Measurements from ENCODE around the gene ZNF681.
"Not testable (repeated sequence)": the region's sequence is repeated elsewhere in the genome, so short reads cannot be mapped to it uniquely, and the experiment has no call there.

ZNF681 gene

DNA sequence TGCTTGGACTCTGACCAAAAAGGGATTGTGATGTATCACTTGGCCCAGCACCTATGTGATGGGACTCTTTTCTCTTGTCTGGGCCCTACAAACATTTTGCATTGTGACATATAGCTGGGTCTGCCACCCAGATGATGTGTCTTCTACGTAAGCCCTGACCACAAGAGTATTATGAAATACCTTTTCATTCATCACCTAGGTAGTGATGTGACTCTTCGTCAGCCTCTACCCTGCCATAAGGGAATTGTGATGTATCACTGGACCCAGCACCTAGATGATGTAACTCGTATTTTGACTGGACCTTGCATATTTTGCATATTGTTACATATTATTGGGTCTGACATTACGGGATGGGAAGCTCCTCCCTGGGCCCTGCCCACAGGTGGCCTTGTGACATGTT lies 29.7 kb upstream of the ZNF681 start:
- WGBS, 2 experiments (ENCODE audit: insufficient coverage in 2 of 2): 100% methylated on average over 3 of the region's 4 CpGs
- Histone ChIP-seq H3K4me1 (ENCODE audit: control insufficient read depth, insufficient read depth, low read length, poor library complexity, severe bottlenecking) (no peaks in the 10 kb centered on the region), H3K9me3 (ENCODE audit: control insufficient read depth, low read length) (no peaks in the 10 kb centered on the region), H3K4me3 (ENCODE audit: extremely low read depth, insufficient read depth, low read length, poor library complexity, severe bottlenecking) (no peak overlapping the region), H3K27ac (ENCODE audit: low read depth, low read length, severe bottlenecking) (no peak overlapping the region), H3K36me3 (ENCODE audit: control insufficient read depth, insufficient read depth, low read length) (peaks cover 73% of the 10 kb centered on the region)

DNA sequence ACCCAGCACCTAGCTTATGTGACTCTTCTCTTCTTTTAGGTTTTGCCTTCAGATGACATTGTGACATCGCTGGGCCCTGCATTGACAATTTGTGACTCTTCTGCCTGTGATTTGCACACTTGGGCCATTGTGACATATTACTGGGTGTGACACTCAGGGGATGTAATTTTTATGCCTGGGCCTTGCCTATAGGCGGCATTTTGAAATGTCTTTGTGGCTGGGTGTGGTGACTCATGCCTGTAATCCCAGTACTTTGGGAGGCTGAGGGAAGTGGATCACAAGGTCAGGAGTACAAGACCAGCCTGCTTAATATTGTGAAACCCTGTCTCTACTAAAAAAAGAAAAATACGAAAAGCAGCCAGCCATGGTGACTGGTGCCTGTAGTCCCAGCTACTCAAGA lies 28.4 kb upstream of the ZNF681 start:
- H3K27ac ChIP-seq (ENCODE audit: low read depth, low read length, severe bottlenecking): no peak overlapping the region
- 83 to 92% methylated on average over 2 of the region's 3 CpGs for WGBS, 2 experiments (ENCODE audit: insufficient coverage in 2 of 2)
- H3K9me3 ChIP-seq (ENCODE audit: control insufficient read depth, low read length): no peaks in the 10 kb centered on the region
- peaks cover 84% of the 10 kb centered on the region for H3K36me3 ChIP-seq (ENCODE audit: control insufficient read depth, insufficient read depth, low read length)
- no peaks in the 10 kb centered on the region for H3K4me1 ChIP-seq (ENCODE audit: control insufficient read depth, insufficient read depth, low read length, poor library complexity, severe bottlenecking)
- H3K4me3 ChIP-seq (ENCODE audit: extremely low read depth, insufficient read depth, low read length, poor library complexity, severe bottlenecking): no peak overlapping the region

DNA sequence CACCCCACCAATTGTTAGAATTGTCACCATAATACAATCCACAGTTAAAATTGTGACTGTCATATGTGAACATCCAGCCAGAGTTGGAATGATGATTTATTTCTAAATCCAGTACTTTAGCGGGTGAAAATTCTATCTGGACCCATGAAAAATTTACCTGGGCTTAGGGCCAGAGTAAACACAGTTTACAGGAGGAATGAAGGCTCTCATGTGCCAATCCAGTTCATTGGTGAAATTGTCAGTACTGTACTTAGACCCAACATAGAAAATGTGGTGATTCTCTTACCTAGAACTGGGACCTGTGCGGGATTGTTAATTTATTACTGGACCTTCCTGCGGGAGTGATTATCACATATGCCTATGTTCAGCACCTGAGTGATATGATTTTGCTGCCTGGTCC lies 27.3 kb upstream of the ZNF681 start:
- H3K27ac ChIP-seq (ENCODE audit: low read depth, low read length, severe bottlenecking): no peak overlapping the region
- H3K4me3 ChIP-seq (ENCODE audit: extremely low read depth, insufficient read depth, low read length, poor library complexity, severe bottlenecking): no peak overlapping the region
- no peaks in the 10 kb centered on the region for H3K9me3 ChIP-seq (ENCODE audit: control insufficient read depth, low read length)
- H3K4me1 ChIP-seq (ENCODE audit: control insufficient read depth, insufficient read depth, low read length, poor library complexity, severe bottlenecking): no peaks in the 10 kb centered on the region
- H3K36me3 ChIP-seq (ENCODE audit: control insufficient read depth, insufficient read depth, low read length): peaks cover 87% of the 10 kb centered on the region
- WGBS, 2 experiments (ENCODE audit: insufficient coverage in 2 of 2): 100% methylated on average over 1 to 2 of the region's 3 CpGs

DNA sequence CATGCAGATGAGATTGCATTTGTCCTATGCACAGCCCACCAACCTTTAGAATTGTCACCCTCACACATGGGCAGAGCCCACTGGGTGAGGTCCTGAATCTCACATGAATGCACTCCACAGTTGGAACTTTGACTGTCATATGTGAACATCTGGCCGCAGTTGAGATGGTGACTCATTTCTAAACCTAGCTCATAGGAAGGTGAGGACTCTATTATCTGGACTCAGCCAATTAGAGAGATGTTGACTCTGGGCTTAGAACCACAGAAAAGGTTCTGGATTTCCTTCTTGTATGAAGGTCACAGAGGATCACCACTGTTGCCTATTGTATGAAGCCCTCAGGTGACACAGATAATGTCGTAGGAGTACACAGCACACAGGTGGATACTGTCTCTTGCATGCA lies 25.6 kb upstream of the ZNF681 start:
- peaks cover 89% of the 10 kb centered on the region for H3K36me3 ChIP-seq (ENCODE audit: control insufficient read depth, insufficient read depth, low read length)
- no peaks in the 10 kb centered on the region for H3K9me3 ChIP-seq (ENCODE audit: control insufficient read depth, low read length)
- H3K4me3 ChIP-seq (ENCODE audit: extremely low read depth, insufficient read depth, low read length, poor library complexity, severe bottlenecking): no peak overlapping the region
- H3K27ac ChIP-seq (ENCODE audit: low read depth, low read length, severe bottlenecking): no peak overlapping the region
- H3K4me1 ChIP-seq (ENCODE audit: control insufficient read depth, insufficient read depth, low read length, poor library complexity, severe bottlenecking): no peaks in the 10 kb centered on the region
- whole genome bisulfite sequencing, 2 experiments (ENCODE audit: insufficient coverage in 2 of 2): 50% methylated on average over 2 of the region's 2 CpGs; no CpG with 5 or more reads in 1 of the 2 experiments

DNA sequence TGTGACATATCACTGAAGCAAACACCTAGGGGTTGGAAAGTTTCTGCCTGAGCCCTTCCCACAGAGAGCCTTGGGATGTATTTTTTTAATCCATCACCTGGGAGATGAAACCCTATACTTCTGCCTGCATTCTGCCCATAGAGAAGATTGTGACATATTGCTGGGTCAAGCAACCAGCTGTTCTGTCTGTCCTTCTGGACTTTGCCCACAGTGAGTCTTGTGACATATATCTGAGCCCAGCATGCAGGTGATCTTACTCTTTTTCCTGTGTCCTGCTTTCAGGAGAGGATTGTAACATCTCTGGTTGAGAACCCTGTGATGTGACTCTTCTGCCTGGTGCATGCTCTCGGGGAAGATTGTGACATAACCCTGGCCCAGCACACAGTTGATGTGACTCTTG lies 24.9 kb upstream of the ZNF681 start:
- Histone ChIP-seq H3K4me3 (ENCODE audit: extremely low read depth, insufficient read depth, low read length, poor library complexity, severe bottlenecking) (no peak overlapping the region), H3K27ac (ENCODE audit: low read depth, low read length, severe bottlenecking) (no peak overlapping the region), H3K36me3 (ENCODE audit: control insufficient read depth, insufficient read depth, low read length) (peaks cover 91% of the 10 kb centered on the region), H3K9me3 (ENCODE audit: control insufficient read depth, low read length) (no peaks in the 10 kb centered on the region), H3K4me1 (ENCODE audit: control insufficient read depth, insufficient read depth, low read length, poor library complexity, severe bottlenecking) (no peaks in the 10 kb centered on the region)
- 0% methylated on average over 1 of the region's 1 CpG; no CpG with 5 or more reads in 1 of the 2 experiments for WGBS, 2 experiments (ENCODE audit: insufficient coverage in 2 of 2)

DNA sequence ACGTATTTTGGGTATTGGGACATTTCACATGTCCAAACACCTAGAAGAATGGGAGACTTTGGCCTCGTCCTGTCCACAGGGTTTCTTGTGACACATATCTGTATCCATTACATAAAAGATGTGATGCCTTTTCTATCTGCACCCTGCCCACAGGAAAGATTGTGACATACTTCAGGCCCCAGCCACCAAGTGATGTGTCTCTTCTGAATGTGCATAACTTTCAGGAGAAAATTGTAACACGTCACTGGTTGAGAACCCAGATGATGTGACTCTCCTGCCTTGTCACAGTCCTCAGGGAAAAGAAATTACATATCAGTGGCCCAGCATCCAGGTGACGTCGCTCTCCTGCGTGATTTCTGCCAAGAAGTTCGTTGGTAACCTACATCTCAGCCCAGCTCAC lies 21.0 kb upstream of the ZNF681 start:
- H3K4me1 ChIP-seq (ENCODE audit: control insufficient read depth, insufficient read depth, low read length, poor library complexity, severe bottlenecking): no peaks in the 10 kb centered on the region
- H3K9me3 ChIP-seq (ENCODE audit: control insufficient read depth, low read length): no peaks in the 10 kb centered on the region
- peaks cover 94% of the 10 kb centered on the region for H3K36me3 ChIP-seq (ENCODE audit: control insufficient read depth, insufficient read depth, low read length)
- H3K4me3 ChIP-seq (ENCODE audit: extremely low read depth, insufficient read depth, low read length, poor library complexity, severe bottlenecking): no peak overlapping the region
- 89% methylated on average over 5 to 7 of the region's 7 CpGs for WGBS, 2 experiments (ENCODE audit: insufficient coverage in 2 of 2)
- H3K27ac ChIP-seq (ENCODE audit: low read depth, low read length, severe bottlenecking): no peak overlapping the region

DNA sequence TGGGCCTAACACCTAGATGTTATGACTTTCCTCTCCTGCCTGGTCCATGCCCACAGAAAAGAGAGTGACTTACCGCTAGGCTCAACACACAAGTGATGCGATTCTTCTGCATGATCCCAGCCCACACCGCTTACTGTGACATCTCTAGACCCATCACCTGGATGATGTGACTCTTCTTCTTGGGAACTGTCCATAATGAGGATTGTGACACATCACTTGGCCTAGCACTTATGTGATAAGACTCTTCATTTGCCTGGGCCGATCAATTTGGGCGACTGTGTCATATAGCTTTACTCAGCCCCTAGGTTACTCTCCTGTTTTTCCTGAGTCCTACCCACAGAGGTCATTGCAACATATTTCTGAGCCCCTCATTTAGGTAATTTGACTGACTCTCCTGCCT lies 19.9 kb upstream of the ZNF681 start:
- H3K4me1 ChIP-seq (ENCODE audit: control insufficient read depth, insufficient read depth, low read length, poor library complexity, severe bottlenecking): no peaks in the 10 kb centered on the region
- no peak overlapping the region for H3K4me3 ChIP-seq (ENCODE audit: extremely low read depth, insufficient read depth, low read length, poor library complexity, severe bottlenecking)
- H3K27ac ChIP-seq (ENCODE audit: low read depth, low read length, severe bottlenecking): no peak overlapping the region
- H3K36me3 ChIP-seq (ENCODE audit: control insufficient read depth, insufficient read depth, low read length): peaks cover 92% of the 10 kb centered on the region
- WGBS, 2 experiments (ENCODE audit: insufficient coverage in 2 of 2): 95 to 100% methylated on average over 2 to 5 of the region's 5 CpGs
- H3K9me3 ChIP-seq (ENCODE audit: control insufficient read depth, low read length): no peaks in the 10 kb centered on the region

DNA sequence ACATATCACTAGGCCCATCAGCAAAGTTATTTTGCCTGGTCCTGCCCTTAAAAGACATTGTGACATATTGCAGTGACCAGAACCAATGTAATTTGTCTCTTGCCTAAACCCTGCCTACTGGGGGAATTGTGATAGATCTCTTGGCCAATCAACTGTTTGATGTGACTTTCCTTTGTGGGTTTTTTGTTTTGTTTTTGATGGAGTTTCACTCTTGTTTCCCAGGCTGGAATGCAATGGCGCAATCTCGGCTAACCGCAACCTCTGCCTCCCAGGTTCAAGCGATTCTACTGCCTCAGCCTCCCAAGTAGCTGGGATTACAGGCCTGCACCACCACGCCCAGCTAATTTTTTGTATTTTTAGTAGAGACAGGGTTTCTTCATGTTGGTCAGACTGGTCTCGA lies 19.3 kb upstream of the ZNF681 start:
- 91 to 93% methylated on average over 3 to 5 of the region's 6 CpGs for WGBS, 2 experiments (ENCODE audit: insufficient coverage in 2 of 2)
- H3K4me1 ChIP-seq (ENCODE audit: control insufficient read depth, insufficient read depth, low read length, poor library complexity, severe bottlenecking); H3K4me3 ChIP-seq (ENCODE audit: extremely low read depth, insufficient read depth, low read length, poor library complexity, severe bottlenecking); H3K9me3 ChIP-seq (ENCODE audit: control insufficient read depth, low read length); H3K27ac ChIP-seq (ENCODE audit: low read depth, low read length, severe bottlenecking): not testable (repeated sequence)
- H3K36me3 ChIP-seq (ENCODE audit: control insufficient read depth, insufficient read depth, low read length): peaks cover 91% of the 10 kb centered on the region

DNA sequence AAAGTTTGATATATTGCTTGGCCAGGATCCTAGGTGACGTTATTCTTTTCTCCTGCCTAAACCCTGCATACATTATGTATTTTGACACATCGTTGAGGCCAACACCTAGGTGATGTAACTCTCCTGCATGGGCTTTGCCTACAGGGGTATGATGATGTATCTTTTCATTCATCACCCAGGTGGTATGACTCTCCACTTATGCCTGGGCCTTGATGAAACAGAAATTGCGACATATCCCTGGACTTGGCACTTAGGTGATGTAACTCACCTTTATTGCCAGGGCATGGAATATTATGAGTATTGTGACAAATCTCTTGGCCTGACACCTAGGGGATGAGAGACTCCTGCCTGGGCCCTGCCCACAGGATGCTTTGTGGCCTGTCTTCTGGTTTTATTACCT lies 18.5 kb upstream of the ZNF681 start:
- no peak overlapping the region for H3K4me3 ChIP-seq (ENCODE audit: extremely low read depth, insufficient read depth, low read length, poor library complexity, severe bottlenecking)
- no peaks in the 10 kb centered on the region for H3K9me3 ChIP-seq (ENCODE audit: control insufficient read depth, low read length)
- no peaks in the 10 kb centered on the region for H3K4me1 ChIP-seq (ENCODE audit: control insufficient read depth, insufficient read depth, low read length, poor library complexity, severe bottlenecking)
- H3K27ac ChIP-seq (ENCODE audit: low read depth, low read length, severe bottlenecking): no peak overlapping the region
- 47 to 50% methylated on average over 2 of the region's 3 CpGs for WGBS, 2 experiments (ENCODE audit: insufficient coverage in 2 of 2)
- peaks cover 90% of the 10 kb centered on the region for H3K36me3 ChIP-seq (ENCODE audit: control insufficient read depth, insufficient read depth, low read length)

DNA sequence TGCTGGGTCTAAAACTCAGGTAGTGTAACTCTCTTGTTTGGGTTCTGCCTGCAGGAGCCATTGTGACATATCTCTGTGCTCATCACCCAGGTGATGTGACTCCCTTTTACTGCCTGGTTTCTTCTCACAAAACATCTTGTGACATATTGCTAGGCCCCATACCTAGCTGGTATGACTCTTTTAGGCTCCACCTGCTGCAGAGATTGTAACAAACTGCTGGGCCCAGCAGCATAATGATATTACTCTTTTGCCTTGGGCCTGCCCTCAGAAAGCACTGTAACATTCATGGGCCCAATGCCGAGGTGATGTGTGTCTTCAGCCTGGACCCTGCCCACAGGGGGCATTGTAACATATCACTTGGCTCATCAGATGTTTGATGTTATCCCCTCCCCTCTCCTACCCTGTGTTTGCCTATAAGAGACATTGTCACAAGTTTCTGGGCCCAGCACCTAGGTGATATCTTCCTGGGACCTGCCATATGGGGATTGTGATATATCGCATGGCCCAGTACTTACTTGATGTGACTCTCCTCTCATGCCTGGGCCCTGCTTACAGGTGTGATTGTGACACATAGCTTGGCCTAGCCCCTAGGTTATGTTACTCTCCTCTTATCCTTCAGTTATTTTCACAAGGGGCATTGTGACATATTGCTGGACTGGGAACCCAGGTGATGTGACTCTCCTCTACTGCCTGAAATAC lies 18.0 kb upstream of the ZNF681 start:
- Histone ChIP-seq H3K4me3 (ENCODE audit: extremely low read depth, insufficient read depth, low read length, poor library complexity, severe bottlenecking) (no peak overlapping the region), H3K9me3 (ENCODE audit: control insufficient read depth, low read length) (no peaks in the 10 kb centered on the region), H3K4me1 (ENCODE audit: control insufficient read depth, insufficient read depth, low read length, poor library complexity, severe bottlenecking) (no peaks in the 10 kb centered on the region), H3K36me3 (ENCODE audit: control insufficient read depth, insufficient read depth, low read length) (peaks cover 90% of the 10 kb centered on the region), H3K27ac (ENCODE audit: low read depth, low read length, severe bottlenecking) (no peak overlapping the region)
- 83 to 100% methylated on average over 2 of the region's 2 CpGs for WGBS, 2 experiments (ENCODE audit: insufficient coverage in 2 of 2)

DNA sequence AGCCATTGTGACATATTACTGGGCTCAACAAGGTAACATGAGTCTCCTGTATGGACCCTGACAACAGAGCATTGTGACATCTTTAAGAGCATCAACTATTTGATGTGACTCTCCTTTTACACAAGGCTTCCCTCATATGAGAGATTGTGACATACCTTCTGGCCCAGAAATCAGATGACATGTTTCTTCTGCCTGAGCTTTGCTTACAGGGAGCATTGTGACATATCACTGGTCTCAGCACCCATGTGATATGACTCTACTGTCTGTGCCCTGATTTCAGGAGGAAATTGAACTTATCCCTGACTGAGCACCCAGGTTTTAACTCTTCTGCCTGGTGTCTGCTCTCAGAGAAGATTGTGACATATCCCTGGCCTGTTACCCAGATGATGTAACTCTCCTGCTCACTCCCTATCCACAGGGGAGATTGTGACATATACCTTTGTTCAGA lies 15.9 kb upstream of the ZNF681 start:
- no peaks in the 10 kb centered on the region for H3K9me3 ChIP-seq (ENCODE audit: control insufficient read depth, low read length)
- no peak overlapping the region for H3K27ac ChIP-seq (ENCODE audit: low read depth, low read length, severe bottlenecking)
- H3K36me3 ChIP-seq (ENCODE audit: control insufficient read depth, insufficient read depth, low read length): peaks cover 92% of the 10 kb centered on the region
- H3K4me1 ChIP-seq (ENCODE audit: control insufficient read depth, insufficient read depth, low read length, poor library complexity, severe bottlenecking): no peaks in the 10 kb centered on the region
- H3K4me3 ChIP-seq (ENCODE audit: extremely low read depth, insufficient read depth, low read length, poor library complexity, severe bottlenecking): no peak overlapping the region
